ENCODE measurements around the gene EFTUD2.

DNA sequence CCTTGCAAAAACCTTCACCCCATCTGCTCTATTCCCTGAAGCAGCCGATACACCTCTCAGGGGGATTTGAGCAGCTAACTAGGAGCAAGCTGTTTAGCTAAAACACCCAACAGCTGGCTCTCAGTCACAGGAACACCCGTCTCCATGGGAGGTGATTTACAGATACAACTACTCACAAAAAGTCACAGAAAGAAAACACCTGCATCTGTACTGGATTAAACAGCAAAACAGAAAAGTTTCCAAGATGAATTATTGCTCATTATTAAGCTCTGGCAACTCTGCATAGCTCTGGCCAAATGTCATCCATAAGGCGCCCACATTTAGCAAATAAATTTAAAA is 91.5 kb downstream of the EFTUD2 start:
- TF ChIP-seq, protein P1, sequence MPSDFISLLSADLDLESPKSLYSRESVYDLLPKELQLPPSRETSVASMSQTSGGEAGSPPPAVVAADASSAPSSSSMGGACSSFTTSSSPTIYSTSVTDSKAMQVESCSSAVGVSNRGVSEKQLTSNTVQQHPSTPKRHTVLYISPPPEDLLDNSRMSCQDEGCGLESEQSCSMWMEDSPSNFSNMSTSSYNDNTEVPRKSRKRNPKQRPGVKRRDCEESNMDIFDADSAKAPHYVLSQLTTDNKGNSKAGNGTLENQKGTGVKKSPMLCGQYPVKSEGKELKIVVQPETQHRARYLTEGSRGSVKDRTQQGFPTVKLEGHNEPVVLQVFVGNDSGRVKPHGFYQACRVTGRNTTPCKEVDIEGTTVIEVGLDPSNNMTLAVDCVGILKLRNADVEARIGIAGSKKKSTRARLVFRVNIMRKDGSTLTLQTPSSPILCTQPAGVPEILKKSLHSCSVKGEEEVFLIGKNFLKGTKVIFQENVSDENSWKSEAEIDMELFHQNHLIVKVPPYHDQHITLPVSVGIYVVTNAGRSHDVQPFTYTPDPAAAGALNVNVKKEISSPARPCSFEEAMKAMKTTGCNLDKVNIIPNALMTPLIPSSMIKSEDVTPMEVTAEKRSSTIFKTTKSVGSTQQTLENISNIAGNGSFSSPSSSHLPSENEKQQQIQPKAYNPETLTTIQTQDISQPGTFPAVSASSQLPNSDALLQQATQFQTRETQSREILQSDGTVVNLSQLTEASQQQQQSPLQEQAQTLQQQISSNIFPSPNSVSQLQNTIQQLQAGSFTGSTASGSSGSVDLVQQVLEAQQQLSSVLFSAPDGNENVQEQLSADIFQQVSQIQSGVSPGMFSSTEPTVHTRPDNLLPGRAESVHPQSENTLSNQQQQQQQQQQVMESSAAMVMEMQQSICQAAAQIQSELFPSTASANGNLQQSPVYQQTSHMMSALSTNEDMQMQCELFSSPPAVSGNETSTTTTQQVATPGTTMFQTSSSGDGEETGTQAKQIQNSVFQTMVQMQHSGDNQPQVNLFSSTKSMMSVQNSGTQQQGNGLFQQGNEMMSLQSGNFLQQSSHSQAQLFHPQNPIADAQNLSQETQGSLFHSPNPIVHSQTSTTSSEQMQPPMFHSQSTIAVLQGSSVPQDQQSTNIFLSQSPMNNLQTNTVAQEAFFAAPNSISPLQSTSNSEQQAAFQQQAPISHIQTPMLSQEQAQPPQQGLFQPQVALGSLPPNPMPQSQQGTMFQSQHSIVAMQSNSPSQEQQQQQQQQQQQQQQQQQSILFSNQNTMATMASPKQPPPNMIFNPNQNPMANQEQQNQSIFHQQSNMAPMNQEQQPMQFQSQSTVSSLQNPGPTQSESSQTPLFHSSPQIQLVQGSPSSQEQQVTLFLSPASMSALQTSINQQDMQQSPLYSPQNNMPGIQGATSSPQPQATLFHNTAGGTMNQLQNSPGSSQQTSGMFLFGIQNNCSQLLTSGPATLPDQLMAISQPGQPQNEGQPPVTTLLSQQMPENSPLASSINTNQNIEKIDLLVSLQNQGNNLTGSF (CRISPR knock-in tag; IDR thresholded peaks at IDR 0.05), result no peak
- TF ChIP-seq TAF1 (CRISPR knock-in tag; IDR thresholded peaks at IDR 0.05) (no peak), SP5 (CRISPR knock-in tag; IDR thresholded peaks at IDR 0.05; ENCODE audit: borderline replicate concordance, low read depth) (no peak), KLF15 (CRISPR knock-in tag; IDR thresholded peaks at IDR 0.05; ENCODE audit: borderline replicate concordance) (no peak)
